Fibroblast of mammary gland (primary cell): ENCODE data around the gene LINS1.

ENCODE experiments used
- DNase-seq: peaks from one replicate; pipeline ENCODE4 v3.0.0-alpha.2; 2010; ENCODE audit warnings: low read depth
- H3K4me3 ChIP-seq: 2 replicates; pipeline ENCODE4 v1.5.1; 2011; ENCODE audit warnings: low read depth, mild to moderate bottlenecking, low read length, moderate library complexity; ENCODE audit not compliant: control insufficient read depth
- TF ChIP-seq, protein P1 (sequence below): conservative IDR thresholded peaks from 2 replicates; pipeline ENCODE4 v1.5.1; 2011; ENCODE audit warnings: low read depth, low read length, inconsistent platforms; ENCODE audit not compliant: control insufficient read depth, insufficient read depth

Gene LINS1

DNA sequence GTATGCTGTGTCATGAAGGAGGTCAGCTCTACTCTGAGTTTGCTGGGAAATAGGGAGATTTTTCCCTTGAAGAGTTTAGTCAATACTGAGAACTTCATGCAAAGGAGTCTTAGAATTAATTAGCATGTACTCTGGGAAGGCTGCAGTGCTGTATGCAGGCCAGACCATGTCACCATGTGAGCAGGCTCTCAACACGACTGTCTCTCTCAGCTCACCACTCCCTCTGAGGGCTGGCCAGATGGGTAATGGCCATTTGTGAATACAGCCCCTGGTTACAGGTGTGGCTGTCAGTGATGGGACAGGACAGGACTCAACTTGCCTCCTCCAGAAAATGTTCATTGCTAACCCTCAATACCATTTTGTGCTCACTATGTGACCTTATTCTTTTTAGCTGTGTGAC lies 68.1 kb downstream of the LINS1 start:
- no peak for DNase-seq
- no peak overlapping the region for H3K4me3 ChIP-seq

DNA sequence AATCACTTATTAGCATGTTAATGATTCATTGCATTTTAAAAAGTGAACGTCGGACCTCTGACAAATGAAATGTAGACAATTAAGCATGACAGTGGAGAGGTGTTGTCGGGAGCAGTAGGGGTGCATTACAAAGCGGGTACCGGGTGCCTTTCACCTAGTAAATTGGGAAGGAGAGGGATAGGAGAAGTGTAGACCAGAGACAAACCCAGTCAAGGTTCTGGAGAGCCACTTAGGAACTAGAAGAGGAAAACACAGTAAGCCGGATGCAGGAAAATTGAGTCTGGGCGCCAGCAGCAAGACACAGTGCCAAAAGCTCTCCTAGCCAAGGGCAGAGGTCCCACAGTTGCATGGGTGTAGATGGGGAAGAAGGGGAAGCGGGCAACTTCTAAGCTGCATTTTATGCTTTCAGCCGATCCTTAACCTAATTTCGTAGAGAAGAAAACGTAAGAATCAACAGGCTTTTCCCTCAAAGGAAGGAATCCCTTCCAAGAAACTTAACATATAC lies 70.1 kb downstream of the LINS1 start:
- no peak overlapping the region for H3K4me3 ChIP-seq
- TF ChIP-seq, protein P1, sequence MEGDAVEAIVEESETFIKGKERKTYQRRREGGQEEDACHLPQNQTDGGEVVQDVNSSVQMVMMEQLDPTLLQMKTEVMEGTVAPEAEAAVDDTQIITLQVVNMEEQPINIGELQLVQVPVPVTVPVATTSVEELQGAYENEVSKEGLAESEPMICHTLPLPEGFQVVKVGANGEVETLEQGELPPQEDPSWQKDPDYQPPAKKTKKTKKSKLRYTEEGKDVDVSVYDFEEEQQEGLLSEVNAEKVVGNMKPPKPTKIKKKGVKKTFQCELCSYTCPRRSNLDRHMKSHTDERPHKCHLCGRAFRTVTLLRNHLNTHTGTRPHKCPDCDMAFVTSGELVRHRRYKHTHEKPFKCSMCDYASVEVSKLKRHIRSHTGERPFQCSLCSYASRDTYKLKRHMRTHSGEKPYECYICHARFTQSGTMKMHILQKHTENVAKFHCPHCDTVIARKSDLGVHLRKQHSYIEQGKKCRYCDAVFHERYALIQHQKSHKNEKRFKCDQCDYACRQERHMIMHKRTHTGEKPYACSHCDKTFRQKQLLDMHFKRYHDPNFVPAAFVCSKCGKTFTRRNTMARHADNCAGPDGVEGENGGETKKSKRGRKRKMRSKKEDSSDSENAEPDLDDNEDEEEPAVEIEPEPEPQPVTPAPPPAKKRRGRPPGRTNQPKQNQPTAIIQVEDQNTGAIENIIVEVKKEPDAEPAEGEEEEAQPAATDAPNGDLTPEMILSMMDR, result no peak
- DNase-seq, result no peak

More for the DNA sequence above, 68.1 kb downstream of the LINS1 start:
- TF ChIP-seq, protein P1, result no peak

DNA sequence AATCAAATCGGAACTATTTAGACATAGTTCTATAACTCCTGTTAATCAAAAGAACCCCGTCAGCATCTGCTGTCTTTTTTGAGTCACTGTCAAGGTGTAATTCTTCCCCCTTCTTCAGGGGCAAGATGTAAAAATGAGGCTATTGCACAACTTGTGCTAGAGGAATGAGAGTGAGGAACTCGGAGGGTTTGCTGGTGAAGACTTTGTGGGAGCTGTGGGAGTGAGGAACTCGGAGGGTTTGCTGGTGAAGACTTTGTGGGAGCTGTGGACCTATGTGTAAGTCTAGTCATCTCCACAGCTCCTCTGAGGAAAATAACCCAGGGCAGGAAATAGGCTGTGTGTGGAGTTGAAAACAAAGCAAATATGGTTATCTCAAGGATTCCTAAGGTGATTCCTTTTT lies 70.8 kb downstream of the LINS1 start:
- no peak overlapping the region for H3K4me3 ChIP-seq
- TF ChIP-seq, protein P1, result no peak
- no peak for DNase-seq

DNA sequence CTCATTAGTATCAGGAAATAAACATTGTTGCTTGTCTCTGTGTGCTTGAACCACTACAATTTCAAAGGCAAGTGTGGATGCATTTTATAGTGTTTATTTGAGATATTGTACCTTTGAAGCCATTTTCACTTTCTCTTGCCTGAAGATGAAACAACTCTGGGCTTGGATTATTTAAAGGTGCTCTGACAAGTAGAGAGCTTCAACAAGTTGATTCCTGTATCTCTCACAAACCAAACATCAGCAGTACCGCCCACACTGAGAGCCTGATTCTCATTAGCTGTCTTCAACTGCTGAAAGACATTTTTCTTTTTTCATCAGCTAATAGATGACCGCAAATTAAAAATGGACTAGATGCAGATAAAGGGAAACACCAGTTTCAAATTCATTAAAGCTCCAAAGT lies 72.4 kb downstream of the LINS1 start:
- no peak overlapping the region for H3K4me3 ChIP-seq
- TF ChIP-seq, protein P1, result no peak

DNA sequence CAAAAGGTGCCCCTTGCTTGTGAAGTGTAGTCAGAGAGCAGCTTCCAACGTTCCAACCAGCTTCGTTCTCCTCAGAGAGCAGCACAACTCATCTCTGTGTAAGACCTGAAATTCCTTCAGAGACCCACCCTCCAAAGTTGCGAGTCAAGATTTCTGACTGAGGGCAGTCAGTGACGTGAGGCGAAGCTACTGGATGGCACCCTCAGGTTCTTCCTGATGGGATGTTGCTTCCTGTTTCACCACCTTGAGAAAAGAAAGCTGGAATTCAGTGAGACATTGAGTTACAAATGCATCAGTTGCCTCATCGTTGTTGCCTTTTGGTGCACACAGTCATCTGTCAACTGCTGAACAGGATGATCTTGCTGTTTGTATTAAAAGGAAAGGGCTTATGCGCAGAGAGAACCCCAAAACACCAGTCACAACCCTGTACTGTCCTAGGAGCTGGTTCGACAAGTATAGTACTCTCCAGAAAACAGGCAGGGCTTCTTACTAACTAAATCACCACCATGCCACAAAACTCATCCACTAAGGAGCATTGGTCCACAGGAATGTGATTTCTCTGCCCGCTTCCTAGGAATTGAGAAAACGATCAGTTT lies 73.1 kb downstream of the LINS1 start, which contains the start of gene CERS3:
Gene CERS3 (minus strand): TSS at position 118 of the 596 bp plus-strand sequence. CDS start 27,101 bp downstream, outside the sequence.
- TF ChIP-seq, protein P1, result no peak
- H3K4me3 ChIP-seq, result no peak within 1 kb of the TSS

More for the DNA sequence above, 72.4 kb downstream of the LINS1 start:
- DNase-seq, result no peak

DNA sequence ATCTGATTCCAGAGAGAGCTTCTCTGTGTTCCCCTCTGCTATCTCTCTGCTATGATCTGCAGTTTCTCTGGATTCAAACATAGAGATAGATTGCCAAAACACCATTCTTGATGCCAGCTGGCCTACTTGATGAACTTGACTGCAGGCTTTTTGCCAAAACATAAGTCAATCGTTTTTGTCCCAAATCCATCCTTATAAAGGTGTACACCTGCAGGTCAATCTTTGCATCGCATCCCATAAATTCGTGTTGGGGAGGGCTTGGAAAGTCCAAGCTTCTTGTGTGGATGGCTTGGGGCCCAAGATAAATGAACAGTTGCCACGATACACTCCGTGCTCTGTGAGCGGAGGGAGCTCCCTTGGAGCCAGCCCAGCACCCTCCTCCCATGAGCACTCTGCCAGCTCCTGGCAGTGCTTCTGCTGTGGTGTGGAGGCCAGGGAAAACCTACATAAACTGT lies 75.9 kb downstream of the LINS1 start:
- H3K4me3 ChIP-seq, result no peak overlapping the region
- no peak for DNase-seq
- TF ChIP-seq, protein P1, result no peak

More for the DNA sequence above, 73.1 kb downstream of the LINS1 start, which contains the start of gene CERS3:
- DNase-seq, result no peak
